NCI-H446 treated with DMSO at 0.1 percent for 48 hours (cell line): ENCODE results near the gene UBXN7.
"Not testable (repeated sequence)": the region's sequence is repeated elsewhere in the genome, so short reads cannot be mapped to it uniquely, and the experiment has no call there.

ENCODE experiments used
- DNase-seq: peaks from one replicate; lab custom pipeline; 2025; lab: John Stamatoyannopoulos, UW

Gene UBXN7

GRCh38 chr3:196316799-196317686 lies 115.2 kb downstream of the UBXN7 start:
- DNase-seq, result not testable (repeated sequence)

GRCh38 chr3:196315821-196316220 lies 116.4 kb downstream of the UBXN7 start:
- no peak for DNase-seq

- no peak for DNase-seq
These were observed 117.6 kb downstream of the UBXN7 start for GRCh38 chr3:196314597-196314996.

GRCh38 chr3:196314086-196314485 lies 118.1 kb downstream of the UBXN7 start:
- not testable (repeated sequence) for DNase-seq

- DNase-seq, result not testable (repeated sequence)
These were observed 129.3 kb downstream of the UBXN7 start for GRCh38 chr3:196302960-196303359.

GRCh38 chr3:196302551-196302950 lies 129.7 kb downstream of the UBXN7 start:
- DNase-seq, result not testable (repeated sequence)

GRCh38 chr3:196298521-196298920 lies 133.7 kb downstream of the UBXN7 start:
- DNase-seq, result no peak
